Natural killer cell (primary cell): Measurements from ENCODE around the gene C4orf51. TPM values are rescaled to one million over a fixed set of nuclear protein-coding genes. Genes with fewer than 3 reads are reported as not detected.
A peak's percentile ranks its signal among the peaks of the same experiment; 100 is the strongest.
"Not testable (repeated sequence)": the region's sequence is repeated elsewhere in the genome, so short reads cannot be mapped to it uniquely, and the experiment has no call there.

Experiments used
- ATAC-seq, 3 donors: fragments of 150-1000 bp in 2 of 3; fragments of 200-7000 bp in 1 of 3; cut with Tn5 transposase; 1 replicate in 1 of 3; 2 replicates in 2 of 3; pipeline ENCODE4 v1.10.0; 2021; ENCODE audit warnings: mild to moderate bottlenecking in 2 of 3, moderate library complexity in 2 of 3
- DNase-seq, 2 donors: peaks; one replicate each; pipeline versions ENCODE4 v3.0.0 to v3.0.0-alpha.2; 2013 to 2021; ENCODE audit warnings: mixed read lengths in 1 of 2
- H3K27ac ChIP-seq: one replicate; pipeline ENCODE4 v1.5.1; 2013; ENCODE audit warnings: mild to moderate bottlenecking, low read length
- H3K27me3 ChIP-seq: one replicate; pipeline ENCODE4 v1.6.1; 2013; ENCODE audit warnings: low read length; ENCODE audit not compliant: control insufficient read depth, insufficient read depth
- H3K36me3 ChIP-seq: one replicate; pipeline ENCODE4 v1.6.1; 2013; ENCODE audit warnings: low read length; ENCODE audit not compliant: control insufficient read depth, insufficient read depth
- H3K4me1 ChIP-seq: one replicate; pipeline ENCODE4 v1.6.1; 2013; ENCODE audit warnings: low read length; ENCODE audit not compliant: control insufficient read depth, insufficient read depth
- H3K4me3 ChIP-seq: one replicate; pipeline ENCODE4 v1.5.1; 2013; ENCODE audit warnings: low read length
- H3K9me3 ChIP-seq: one replicate; pipeline ENCODE4 v1.6.1; 2013; ENCODE audit warnings: low read length; ENCODE audit not compliant: control insufficient read depth, insufficient read depth
- H3K27ac Mint-ChIP-seq, 2 donors: one replicate each; pipeline ENCODE4 v1.8.0; 2022; ENCODE audit warnings: mild to moderate bottlenecking in 2 of 2, mixed read lengths in 2 of 2, moderate library complexity in 1 of 2
- H3K27me3 Mint-ChIP-seq, 2 donors: one replicate each; pipeline ENCODE4 v1.8.0; 2022; ENCODE audit warnings: low read depth in 2 of 2, mixed read lengths in 2 of 2
- H3K36me3 Mint-ChIP-seq: one replicate; pipeline ENCODE4 v1.8.0; 2022; ENCODE audit warnings: mixed read lengths
- H3K4me1 Mint-ChIP-seq, 2 donors: one replicate each; pipeline ENCODE4 v1.8.0; 2022; ENCODE audit warnings: mixed read lengths in 2 of 2
- H3K4me3 Mint-ChIP-seq: one replicate; pipeline ENCODE4 v1.8.0; 2022; ENCODE audit warnings: mild to moderate bottlenecking, moderate library complexity, mixed read lengths
- H3K9me3 Mint-ChIP-seq, 2 donors: one replicate each; pipeline ENCODE4 v1.8.0; 2022; ENCODE audit warnings: mixed read lengths in 2 of 2
- WGBS: methylation state at CpG from one replicate; pipeline ENCODE4 v1.1.7; 2013; ENCODE audit warnings: missing lambda C conversion rate; ENCODE audit not compliant: insufficient coverage; 5-methylcytosine and 5-hydroxymethylcytosine counted together
- intact Hi-C: fragments of 100-400 bp; cut with micrococcal nuclease; formaldehyde crosslinking; loops from one replicate; pipeline ENCODE4 v1.14.2; 2022
- total RNA-seq, 4 donors: library from RNA; stranded (reverse); fragments of 120-200 nt in 1 of 4; gene quantifications; one replicate each; pipeline versions ENCODE4 v1.2.3 to v1.2.4, GENCODE V29; 2013 to 2022
- TF ChIP-seq, protein P1 (sequence below): fragments of 200-600 bp; IDR thresholded peaks from one replicate; pipeline ENCODE4 v1.8.0; 2022; ENCODE audit warnings: antibody characterized with exemption

The C4orf51 gene
- total RNA-seq = not detected
- total RNA-seq (2013) = not detected

- Mint-ChIP-seq H3K27me3 (peaks cover 5 to 36% of the 10 kb centered on the region in 2 donors), H3K36me3 (no peaks in the 10 kb centered on the region), H3K4me1 (no peaks in the 10 kb centered on the region), H3K4me3 (no peak within 1 kb of the TSS), H3K9me3 (no peaks in the 10 kb centered on the region), H3K27ac (no peak within 1 kb of the TSS)
- no peak for DNase-seq
- Histone ChIP-seq H3K4me1 (no peaks in the 10 kb centered on the region), H3K9me3 (no peaks in the 10 kb centered on the region), H3K27me3 (no peaks in the 10 kb centered on the region), H3K27ac (no peak within 1 kb of the TSS), H3K4me3 (no peak within 1 kb of the TSS), H3K36me3 (no peaks in the 10 kb centered on the region)
- intact Hi-C loops = no loop called here
- WGBS = 89% methylated on average over 6 of the region's 6 CpGs
- no peak for ATAC-seq
- TF ChIP-seq, protein P1, sequence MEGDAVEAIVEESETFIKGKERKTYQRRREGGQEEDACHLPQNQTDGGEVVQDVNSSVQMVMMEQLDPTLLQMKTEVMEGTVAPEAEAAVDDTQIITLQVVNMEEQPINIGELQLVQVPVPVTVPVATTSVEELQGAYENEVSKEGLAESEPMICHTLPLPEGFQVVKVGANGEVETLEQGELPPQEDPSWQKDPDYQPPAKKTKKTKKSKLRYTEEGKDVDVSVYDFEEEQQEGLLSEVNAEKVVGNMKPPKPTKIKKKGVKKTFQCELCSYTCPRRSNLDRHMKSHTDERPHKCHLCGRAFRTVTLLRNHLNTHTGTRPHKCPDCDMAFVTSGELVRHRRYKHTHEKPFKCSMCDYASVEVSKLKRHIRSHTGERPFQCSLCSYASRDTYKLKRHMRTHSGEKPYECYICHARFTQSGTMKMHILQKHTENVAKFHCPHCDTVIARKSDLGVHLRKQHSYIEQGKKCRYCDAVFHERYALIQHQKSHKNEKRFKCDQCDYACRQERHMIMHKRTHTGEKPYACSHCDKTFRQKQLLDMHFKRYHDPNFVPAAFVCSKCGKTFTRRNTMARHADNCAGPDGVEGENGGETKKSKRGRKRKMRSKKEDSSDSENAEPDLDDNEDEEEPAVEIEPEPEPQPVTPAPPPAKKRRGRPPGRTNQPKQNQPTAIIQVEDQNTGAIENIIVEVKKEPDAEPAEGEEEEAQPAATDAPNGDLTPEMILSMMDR = no peak
Observed at GRCh38 chr4:145679991-145680455, at the start of gene C4orf51. Gene C4orf51, plus strand, starts transcription at chr4:145680146. Its CDS starts 58 bp downstream, at chr4:145680204.

- Mint-ChIP-seq H3K4me1 (peaks cover 7 to 21% of the 10 kb centered on the region in 2 donors), H3K27ac (peak overlapping the region; percentile 49 to 57), H3K4me3 (no peak overlapping the region), H3K9me3 (no peaks in the 10 kb centered on the region), H3K36me3 (no peaks in the 10 kb centered on the region), H3K27me3 (no peaks in the 10 kb centered on the region)
- peak in 1 of 3 donors; percentile 17 for ATAC-seq
- no peak overlapping the region for H3K27ac ChIP-seq
- H3K36me3 ChIP-seq = peaks cover 3% of the 10 kb centered on the region
- TF ChIP-seq, protein P1 = no peak
- no CpG with 5 or more reads among the region's 1 CpG for WGBS
- no peak for DNase-seq
- no peaks in the 10 kb centered on the region for H3K4me1 ChIP-seq
- H3K27me3 ChIP-seq = no peaks in the 10 kb centered on the region
- intact Hi-C loops = no loop called here
- H3K4me3 ChIP-seq = no peak overlapping the region
- H3K9me3 ChIP-seq = no peaks in the 10 kb centered on the region
Observed at GRCh38 chr4:145635117-145635516, 44.8 kb upstream of the C4orf51 start.

GRCh38 chr4:145635630-145636029 is 44.3 kb upstream of the C4orf51 start:
- no peaks in the 10 kb centered on the region for H3K27me3 ChIP-seq
- intact Hi-C loops = no loop called here
- H3K36me3 Mint-ChIP-seq = no peaks in the 10 kb centered on the region
- TF ChIP-seq, protein P1 = no peak
- no peak overlapping the region for H3K4me3 ChIP-seq
- no peaks in the 10 kb centered on the region for H3K9me3 ChIP-seq
- ATAC-seq = no peak
- no peak for DNase-seq
- no peaks in the 10 kb centered on the region for H3K4me1 ChIP-seq
- H3K9me3 Mint-ChIP-seq = no peaks in the 10 kb centered on the region
- peak overlapping the region in 1 of 2 donors; percentile 57 for H3K27ac Mint-ChIP-seq
- peaks cover 3% of the 10 kb centered on the region for H3K36me3 ChIP-seq
- H3K4me3 Mint-ChIP-seq = no peak overlapping the region
- H3K27ac ChIP-seq = no peak overlapping the region
- peaks cover 7 to 22% of the 10 kb centered on the region in 2 donors for H3K4me1 Mint-ChIP-seq
- H3K27me3 Mint-ChIP-seq = no peaks in the 10 kb centered on the region

- intact Hi-C loops = no loop called here
- WGBS = 98% methylated on average over 5 of the region's 6 CpGs
- H3K27ac ChIP-seq = no peak overlapping the region
- H3K4me1 Mint-ChIP-seq = peaks cover 7 to 32% of the 10 kb centered on the region in 2 donors
- no peak overlapping the region for H3K4me3 Mint-ChIP-seq
- no peaks in the 10 kb centered on the region for H3K9me3 Mint-ChIP-seq
- no peaks in the 10 kb centered on the region for H3K36me3 Mint-ChIP-seq
- no peak overlapping the region for H3K27ac Mint-ChIP-seq
- no peaks in the 10 kb centered on the region for H3K27me3 ChIP-seq
- H3K4me3 ChIP-seq = no peak overlapping the region
- TF ChIP-seq, protein P1 = no peak
- H3K27me3 Mint-ChIP-seq = no peaks in the 10 kb centered on the region
- DNase-seq = no peak
- no peaks in the 10 kb centered on the region for H3K4me1 ChIP-seq
- ATAC-seq = no peak
- peaks cover 11% of the 10 kb centered on the region for H3K36me3 ChIP-seq
- H3K9me3 ChIP-seq = no peaks in the 10 kb centered on the region
Observed at GRCh38 chr4:145639186-145639698, 40.7 kb upstream of the C4orf51 start.

GRCh38 chr4:145640236-145640635 is 39.7 kb upstream of the C4orf51 start:
- H3K4me3 ChIP-seq, H3K4me3 Mint-ChIP-seq, H3K27me3 ChIP-seq, intact Hi-C loops, H3K27ac ChIP-seq, H3K4me1 ChIP-seq, DNase-seq, H3K9me3 ChIP-seq, H3K27ac Mint-ChIP-seq, H3K9me3 Mint-ChIP-seq, H3K36me3 Mint-ChIP-seq, H3K27me3 Mint-ChIP-seq, ATAC-seq: not testable (repeated sequence)
- peaks cover 7 to 26% of the 10 kb centered on the region in 2 donors for H3K4me1 Mint-ChIP-seq
- H3K36me3 ChIP-seq = peaks cover 13% of the 10 kb centered on the region
- WGBS = 100% methylated on average over 2 of the region's 2 CpGs
